IMR-90 (cell line): ENCODE data around the gene CEP57L1. TPM values are rescaled to one million over a fixed set of nuclear protein-coding genes. Genes with fewer than 3 reads are reported as not detected.

Source experiments
- ATAC-seq: fragments of 200-7000 bp; cut with Tn5 transposase; 2 replicates; pipeline ENCODE4 v1.9.1; 2020; ENCODE audit warnings: low read depth, mild to moderate bottlenecking, moderate library complexity
- BruUV-seq: library from RNA; stranded (reverse); fragments of 400-500 nt; replicated peaks from 2 replicates; lab custom pipeline; 2021; lab: Mats Ljungman, UMichigan
- CTCF ChIA-PET: fragments of 300-600 bp; formaldehyde crosslinking; extraction: SDS; loops from one replicate; lab custom pipeline; 2021; ENCODE audit warnings: antibody characterized with exemption; lab: Yijun Ruan, JAX
- POLR2A ChIA-PET: fragments of 300-600 bp; sonication (Branson Sonifier 250); formaldehyde crosslinking; loops from one replicate; lab custom pipeline; 2022; ENCODE audit warnings: antibody characterized with exemption; ENCODE audit not compliant: unreplicated experiment; lab: Charles Lee
- DNase-seq: peaks from one replicate; pipeline ENCODE4 v3.0.0; 2013
- H2AFZ ChIP-seq: replicated peaks from 2 replicates; pipeline ENCODE3; 2013; ENCODE audit warnings: low read length, mild to moderate bottlenecking; ENCODE audit not compliant: poor library complexity
- H2AK5ac ChIP-seq: 2 replicates; pipeline ENCODE4 v1.6.1; 2013; ENCODE audit warnings: low read depth, low read length, inconsistent platforms
- H2AK9ac ChIP-seq: replicated peaks from 2 replicates; pipeline ENCODE3; 2013; ENCODE audit warnings: mild to moderate bottlenecking, low read depth, low read length, moderate library complexity; ENCODE audit not compliant: poor library complexity
- H2BK120ac ChIP-seq: 2 replicates; pipeline ENCODE4 v1.6.1; 2013; ENCODE audit warnings: low read depth, low read length, inconsistent platforms
- H2BK15ac ChIP-seq: 3 replicates; pipeline ENCODE4 v1.6.1; 2013; ENCODE audit warnings: low read depth, low read length, inconsistent platforms
- H2BK20ac ChIP-seq: 2 replicates; pipeline ENCODE4 v1.6.1; 2013; ENCODE audit warnings: low read depth, mild to moderate bottlenecking, inconsistent platforms, low read length, moderate library complexity
- H2BK5ac ChIP-seq: 2 replicates; pipeline ENCODE4 v1.6.1; 2013; ENCODE audit warnings: mild to moderate bottlenecking, low read depth, low read length, inconsistent platforms; ENCODE audit not compliant: poor library complexity, severe bottlenecking
- H3K14ac ChIP-seq: replicated peaks from 2 replicates; pipeline ENCODE4 v1.6.1; 2013; ENCODE audit warnings: low read depth, low read length, inconsistent platforms
- H3K18ac ChIP-seq: 2 replicates; pipeline ENCODE4 v1.6.1; 2013; ENCODE audit warnings: low read depth, low read length, control low read depth
- H3K23ac ChIP-seq: 2 replicates; pipeline ENCODE4 v1.6.1; 2013; ENCODE audit warnings: low read depth, low read length, inconsistent platforms
- H3K27ac ChIP-seq: 2 replicates; pipeline ENCODE4 v1.5.1; 2013; ENCODE audit warnings: mild to moderate bottlenecking, control low read depth, low read length; ENCODE audit not compliant: insufficient read depth
- H3K27me3 ChIP-seq: 2 replicates; pipeline ENCODE4 v1.6.1; 2013; ENCODE audit warnings: low read length; ENCODE audit not compliant: control insufficient read depth, insufficient read depth
- H3K36me3 ChIP-seq: 2 replicates; pipeline ENCODE4 v1.6.1; 2013; ENCODE audit warnings: low read length, mixed read lengths; ENCODE audit not compliant: control insufficient read depth, insufficient read depth
- H3K4ac ChIP-seq: 2 replicates; pipeline ENCODE4 v1.6.1; 2013; ENCODE audit warnings: low read depth, low read length, inconsistent platforms
- H3K4me1 ChIP-seq: 2 replicates; pipeline ENCODE4 v1.6.1; 2013; ENCODE audit warnings: low read length, mixed read lengths; ENCODE audit not compliant: control insufficient read depth, insufficient read depth
- H3K4me2 ChIP-seq: 2 replicates; pipeline ENCODE4 v1.6.1; 2013; ENCODE audit warnings: low read depth, mild to moderate bottlenecking, control low read depth, low read length, moderate library complexity
- H3K4me3 ChIP-seq: 2 replicates; pipeline ENCODE4 v1.5.1; 2013; ENCODE audit warnings: low read depth, mild to moderate bottlenecking, control low read depth, low read length, moderate library complexity; ENCODE audit not compliant: insufficient read depth
- H3K56ac ChIP-seq: 2 replicates; pipeline ENCODE4 v1.6.1; 2013; ENCODE audit warnings: low read length, inconsistent platforms; ENCODE audit not compliant: insufficient read depth; ENCODE audit errors: extremely low read depth
- H3K79me1 ChIP-seq, 2 experiments: 2 replicates each; pipeline ENCODE4 v1.6.1; 2013; ENCODE audit warnings: low read length in 2 of 2, inconsistent platforms in 1 of 2, low read depth in 1 of 2
- H3K9ac ChIP-seq: 2 replicates; pipeline ENCODE4 v1.6.1; 2013; ENCODE audit warnings: low read depth, low read length, control low read depth
- H3K9me1 ChIP-seq: 2 replicates; pipeline ENCODE4 v1.6.1; 2013; ENCODE audit warnings: low read length, inconsistent platforms; ENCODE audit not compliant: insufficient read depth
- H3K9me3 ChIP-seq: 2 replicates; pipeline ENCODE4 v1.6.1; 2013; ENCODE audit warnings: low read length; ENCODE audit not compliant: control insufficient read depth, insufficient read depth
- H4K20me1 ChIP-seq: 2 replicates; pipeline ENCODE4 v1.6.1; 2013; ENCODE audit warnings: low read length, inconsistent platforms; ENCODE audit not compliant: insufficient read depth
- H4K5ac ChIP-seq: 2 replicates; pipeline ENCODE4 v1.6.1; 2013; ENCODE audit warnings: mild to moderate bottlenecking, low read depth, low read length, control low read depth
- H4K8ac ChIP-seq, 2 experiments: 2 replicates each; pipeline ENCODE4 v1.6.1; 2013; ENCODE audit warnings: low read depth in 2 of 2, low read length in 2 of 2, control low read depth in 1 of 2, inconsistent platforms in 1 of 2
- H4K91ac ChIP-seq: 2 replicates; pipeline ENCODE4 v1.6.1; 2013; ENCODE audit warnings: low read depth, low read length, inconsistent platforms; ENCODE audit not compliant: insufficient read depth
- RFX5 ChIP-seq: IDR thresholded peaks from 2 replicates; pipeline ENCODE4 v1.8.0; 2012; ENCODE audit warnings: low read depth, mild to moderate bottlenecking, low read length, moderate library complexity
- WGBS, 2 experiments: methylation state at CpG; one replicate each; pipeline versions ENCODE4 v1.1.5 to v1.1.7; 2013; ENCODE audit warnings: missing lambda C conversion rate in 2 of 2; ENCODE audit not compliant: insufficient read length in 1 of 2; ENCODE audit errors: extremely low coverage in 2 of 2; 5-methylcytosine and 5-hydroxymethylcytosine counted together
- dilution Hi-C: fragments of 300-500 bp; cut with HindIII; formaldehyde crosslinking; loops from one replicate; pipeline ENCODE4 v1.14.3; 2018; ENCODE audit warnings: low sequenced_read_pairs; ENCODE audit not compliant: unreplicated experiment
- in situ Hi-C: fragments of 300-500 bp; cut with MboI; formaldehyde crosslinking; loops from 3 replicates; pipeline ENCODE4 v1.14.3; 2019; ENCODE audit warnings: low sequenced_read_pairs, inconsistent platforms, mixed read lengths
- intact Hi-C: fragments of 100-400 bp; cut with micrococcal nuclease; formaldehyde crosslinking; loops from 2 replicates; pipeline ENCODE4 v1.10.0; 2022
- polyA plus RNA-seq, 3 experiments: library from polyadenylated mRNA; depleted of rRNA; stranded (reverse); fragments of >200 nt; gene quantifications; 2 replicates each; pipeline ENCODE4 v1.2.3, GENCODE V29; 2012; ENCODE audit warnings: low replicate concordance in 1 of 3
- total RNA-seq: library from RNA; depleted of rRNA; stranded (reverse); fragments of >200 nt; gene quantifications from 2 replicates; pipeline ENCODE4 v1.2.3, GENCODE V29; 2012
- TF ChIP-seq, protein P1 (sequence below): fragments of 150-350 bp; IDR thresholded peaks from 2 replicates; pipeline ENCODE4 v1.6.1; 2016; ENCODE audit warnings: low read depth, mild to moderate bottlenecking, low read length, moderate library complexity, borderline replicate concordance

Gene CEP57L1
- total and polyA plus RNA-seq, 2 of the 4 experiments (the other 2 are of a cell fraction) = 10.3 to 21.9 TPM

DNA sequence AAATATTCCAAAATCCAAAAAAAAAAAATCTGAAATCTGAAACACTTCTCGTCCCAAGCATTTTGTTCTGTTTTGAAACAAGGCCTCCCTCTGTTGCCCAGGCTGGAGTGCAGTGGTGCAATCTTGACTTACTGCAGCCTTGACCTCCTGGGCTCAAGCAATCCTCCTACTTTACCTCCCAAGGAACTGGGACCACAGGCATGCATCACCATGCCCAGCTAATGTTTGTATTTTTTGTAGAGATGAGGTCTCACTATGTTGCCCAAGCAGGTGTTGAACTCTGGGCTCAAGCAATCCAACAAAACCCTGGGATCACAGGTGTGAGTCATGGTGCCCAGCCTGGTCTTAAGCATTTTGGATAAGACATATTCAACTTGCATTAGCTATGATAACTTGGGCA lies 14.3 kb upstream of the CEP57L1 start:
- BruUV-seq = no TSS peak
- Histone ChIP-seq H2AFZ (no peak overlapping the region), H2BK120ac (no peak overlapping the region), H3K4ac (no peak overlapping the region), H3K9me1 (peaks cover 4% of the 10 kb centered on the region; the same call in 1 of the 2 replicates), H3K14ac (no peak overlapping the region), H3K56ac (no peak overlapping the region), H2BK5ac (no peak overlapping the region), H3K23ac (no peak overlapping the region), H3K27me3 (no peaks in the 10 kb centered on the region), H3K4me2 (no peak overlapping the region), H3K18ac (no peak overlapping the region), H3K36me3 (no peaks in the 10 kb centered on the region), H2BK20ac (no peak overlapping the region), H3K4me1 (peaks cover 1% of the 10 kb centered on the region; the same call in 1 of the 2 replicates), H3K27ac (no peak overlapping the region), H4K20me1 (no peaks in the 10 kb centered on the region), H4K8ac (no peak overlapping the region), H2AK9ac (no peak overlapping the region), H4K5ac (no peak overlapping the region), H3K4me3 (no peak overlapping the region), H3K9me3 (no peaks in the 10 kb centered on the region), H3K79me1 (peaks cover 0 to 11% of the 10 kb centered on the region in 2 experiments; a peak in 3 of 4 replicates), H2BK15ac (no peak overlapping the region), H3K9ac (no peak overlapping the region), H4K91ac (no peak overlapping the region), H2AK5ac (no peak overlapping the region)
- dilution Hi-C loops = no loop called here
- ChIA-PET CTCF (interaction anchor here (0.8 kb wide), 1 partner anchor 7 kb away, joined by 3 read pairs; no protein-coding TSS in a partner anchor), POLR2A (no interaction called here)
- no peak for DNase-seq
- no CpG with 5 or more reads among the region's 1 CpG for WGBS, 2 experiments
- intact Hi-C loops = no loop called here
- TF ChIP-seq, protein P1, sequence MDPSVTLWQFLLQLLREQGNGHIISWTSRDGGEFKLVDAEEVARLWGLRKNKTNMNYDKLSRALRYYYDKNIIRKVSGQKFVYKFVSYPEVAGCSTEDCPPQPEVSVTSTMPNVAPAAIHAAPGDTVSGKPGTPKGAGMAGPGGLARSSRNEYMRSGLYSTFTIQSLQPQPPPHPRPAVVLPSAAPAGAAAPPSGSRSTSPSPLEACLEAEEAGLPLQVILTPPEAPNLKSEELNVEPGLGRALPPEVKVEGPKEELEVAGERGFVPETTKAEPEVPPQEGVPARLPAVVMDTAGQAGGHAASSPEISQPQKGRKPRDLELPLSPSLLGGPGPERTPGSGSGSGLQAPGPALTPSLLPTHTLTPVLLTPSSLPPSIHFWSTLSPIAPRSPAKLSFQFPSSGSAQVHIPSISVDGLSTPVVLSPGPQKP = no peak
- TF ChIP-seq RFX5 = no peak
- no peak for ATAC-seq
- in situ Hi-C loops = no loop called here
